Lung (tissue), 12 donors: Measurements from ENCODE around the gene RALGAPA1. TPM values are rescaled to one million over a fixed set of nuclear protein-coding genes. Genes with fewer than 3 reads are reported as not detected.
"Not testable (repeated sequence)": the region's sequence is repeated elsewhere in the genome, so short reads cannot be mapped to it uniquely, and the experiment has no call there.

ENCODE experiments used
- ATAC-seq: fragments of 200-7000 bp; cut with Tn5 transposase; one replicate; pipeline ENCODE4 v1.9.1; 2020; ENCODE audit warnings: moderate number of reproducible peaks; ENCODE audit not compliant: insufficient read depth, low FRiP score
- DNase-seq, 3 donors: peaks; one replicate each; pipeline ENCODE4 v3.0.0-alpha.2; 2013 to 2017
- H3K27ac ChIP-seq, 2 donors: one replicate each; pipeline ENCODE4 v1.5.1; 2013; ENCODE audit warnings: mild to moderate bottlenecking in 2 of 2, moderate library complexity in 2 of 2, control low read depth in 1 of 2, inconsistent platforms in 1 of 2, low read depth in 1 of 2, low read length in 1 of 2
- H3K27me3 ChIP-seq, 3 donors: one replicate each; pipeline ENCODE4 v1.5.1; 2013; ENCODE audit warnings: low read length in 2 of 3; ENCODE audit not compliant: control insufficient read depth in 3 of 3, insufficient read depth in 3 of 3
- H3K36me3 ChIP-seq, 4 donors: one replicate each; pipeline ENCODE4 v1.5.1; 2013; ENCODE audit warnings: low read length in 4 of 4, mild to moderate bottlenecking in 1 of 4, moderate library complexity in 1 of 4; ENCODE audit not compliant: control insufficient read depth in 4 of 4, insufficient read depth in 4 of 4
- H3K4me1 ChIP-seq, 5 donors: one replicate each; pipeline ENCODE4 v1.5.1; 2013; ENCODE audit warnings: low read length in 5 of 5, mild to moderate bottlenecking in 2 of 5, moderate library complexity in 1 of 5; ENCODE audit not compliant: control insufficient read depth in 5 of 5, insufficient read depth in 5 of 5
- H3K4me3 ChIP-seq: one replicate; pipeline ENCODE4 v1.5.1; 2013; ENCODE audit warnings: mild to moderate bottlenecking, control low read depth, moderate library complexity
- H3K9ac ChIP-seq, 2 donors: one replicate each; pipeline ENCODE4 v1.5.1; 2013; ENCODE audit warnings: low read length in 2 of 2, control low read depth in 1 of 2; ENCODE audit not compliant: insufficient read depth in 1 of 2
- H3K9me3 ChIP-seq, 4 donors: one replicate each; pipeline ENCODE4 v1.5.1; 2013; ENCODE audit warnings: low read length in 3 of 4, mild to moderate bottlenecking in 1 of 4, moderate library complexity in 1 of 4; ENCODE audit not compliant: control insufficient read depth in 4 of 4, insufficient read depth in 3 of 4
- CTCF ChIP-seq: IDR thresholded peaks from 2 replicates; pipeline ENCODE4 v1.5.1; 2012; ENCODE audit warnings: mild to moderate bottlenecking; ENCODE audit errors: control extremely low read depth, extremely low read depth
- WGBS, 2 donors: extraction: QIAGEN DNeasy Blood & Tissue Kit; methylation state at CpG; one replicate each; pipeline ENCODE4 v1.1.7; 2013; 5-methylcytosine and 5-hydroxymethylcytosine counted together
- polyA plus RNA-seq, 2 donors: library from polyadenylated mRNA; stranded (reverse); fragments of 200-250 nt; gene quantifications; one replicate each; pipeline ENCODE4 v1.2.1, GENCODE V29; 2013
- total RNA-seq, 2 donors: library from RNA; depleted of rRNA in 1 of 2; stranded (reverse); fragments of >200 nt in 1 of 2; gene quantifications; one replicate each; pipeline ENCODE4 v1.2.1, GENCODE V29; 2014 to 2021
- donor health status: control.
- donor health status: control.
- donor health status: Bipolar disorder and iron deficiency.
- donor health status: healthy.
- donor health status: DM: yes; HTN: yes; CAD: no.

Gene RALGAPA1
- total and polyA plus RNA-seq, 4 donors = 9.4 to 188 (median 44.9) TPM

- no peaks in the 10 kb centered on the region for H3K27me3 ChIP-seq
- ATAC-seq = no peak
- H3K27ac ChIP-seq = no peak overlapping the region
- TF ChIP-seq CTCF = no peak
- no peaks in the 10 kb centered on the region for H3K9me3 ChIP-seq
- DNase-seq = no peak
- H3K36me3 ChIP-seq = peaks cover 0 to 5% (median 3%) of the 10 kb centered on the region in 4 donors
- H3K4me3 ChIP-seq = no peak overlapping the region
- WGBS, 2 donors = 96 to 98% methylated on average over 2 of the region's 2 CpGs
- H3K9ac ChIP-seq = no peak overlapping the region
- H3K4me1 ChIP-seq = peaks cover 0 to 6% (median 0%) of the 10 kb centered on the region in 5 donors
Observed at GRCh38 chr14:35631071-35631805, 177.9 kb downstream of the RALGAPA1 start.

- no peak for TF ChIP-seq CTCF
- no peak overlapping the region for H3K9ac ChIP-seq
- H3K4me1 ChIP-seq = peaks cover 0 to 6% (median 0%) of the 10 kb centered on the region in 5 donors
- no peaks in the 10 kb centered on the region for H3K27me3 ChIP-seq
- no peaks in the 10 kb centered on the region for H3K9me3 ChIP-seq
- no peak overlapping the region for H3K27ac ChIP-seq
- DNase-seq = no peak
- no peak overlapping the region for H3K4me3 ChIP-seq
- peaks cover 0 to 1% (median 0%) of the 10 kb centered on the region in 4 donors for H3K36me3 ChIP-seq
- no peak for ATAC-seq
- WGBS, 2 donors = 90% methylated on average over 3 of the region's 3 CpGs
Observed at GRCh38 chr14:35628989-35629388, 180.1 kb downstream of the RALGAPA1 start.

GRCh38 chr14:35626947-35627346 lies 182.1 kb downstream of the RALGAPA1 start:
- not testable (repeated sequence) for H3K9me3 ChIP-seq, ATAC-seq, H3K27me3 ChIP-seq, DNase-seq, H3K4me3 ChIP-seq, H3K4me1 ChIP-seq, H3K27ac ChIP-seq, H3K36me3 ChIP-seq, H3K9ac ChIP-seq
- WGBS, 2 donors = 86 to 87% methylated on average over 2 of the region's 2 CpGs

- H3K9me3 ChIP-seq, ATAC-seq, H3K9ac ChIP-seq, H3K4me3 ChIP-seq, H3K27me3 ChIP-seq, H3K27ac ChIP-seq, H3K36me3 ChIP-seq, H3K4me1 ChIP-seq, DNase-seq: not testable (repeated sequence)
- 96 to 98% methylated on average over 4 of the region's 4 CpGs for WGBS, 2 donors
Observed at GRCh38 chr14:35621996-35622395, 187.1 kb downstream of the RALGAPA1 start.

GRCh38 chr14:35619998-35620397 lies 189.1 kb downstream of the RALGAPA1 start:
- not testable (repeated sequence) for H3K27ac ChIP-seq, H3K4me1 ChIP-seq, H3K36me3 ChIP-seq, ATAC-seq, H3K9ac ChIP-seq, H3K27me3 ChIP-seq, DNase-seq, H3K4me3 ChIP-seq, H3K9me3 ChIP-seq
- 96 to 100% methylated on average over 6 of the region's 6 CpGs for WGBS, 2 donors

GRCh38 chr14:35619461-35619860 lies 189.6 kb downstream of the RALGAPA1 start:
- not testable (repeated sequence) for H3K4me3 ChIP-seq, H3K4me1 ChIP-seq, H3K9me3 ChIP-seq, H3K36me3 ChIP-seq, ATAC-seq, H3K27ac ChIP-seq, DNase-seq, H3K27me3 ChIP-seq, H3K9ac ChIP-seq
- 94 to 98% methylated on average over 1 of the region's 1 CpG for WGBS, 2 donors
